GM19351 (cell line): Measurements from ENCODE around the gene DNAH17.
"Not testable (repeated sequence)": the region's sequence is repeated elsewhere in the genome, so short reads cannot be mapped to it uniquely, and the experiment has no call there.

ENCODE experiments used
- ATAC-seq: cut with Tn5 transposase; IDR thresholded peaks from one replicate; pipeline ENCODE4 v1.9.1; 2021; ENCODE audit warnings: mild to moderate bottlenecking, moderate library complexity; ENCODE audit not compliant: unreplicated experiment

The DNAH17 gene

DNA sequence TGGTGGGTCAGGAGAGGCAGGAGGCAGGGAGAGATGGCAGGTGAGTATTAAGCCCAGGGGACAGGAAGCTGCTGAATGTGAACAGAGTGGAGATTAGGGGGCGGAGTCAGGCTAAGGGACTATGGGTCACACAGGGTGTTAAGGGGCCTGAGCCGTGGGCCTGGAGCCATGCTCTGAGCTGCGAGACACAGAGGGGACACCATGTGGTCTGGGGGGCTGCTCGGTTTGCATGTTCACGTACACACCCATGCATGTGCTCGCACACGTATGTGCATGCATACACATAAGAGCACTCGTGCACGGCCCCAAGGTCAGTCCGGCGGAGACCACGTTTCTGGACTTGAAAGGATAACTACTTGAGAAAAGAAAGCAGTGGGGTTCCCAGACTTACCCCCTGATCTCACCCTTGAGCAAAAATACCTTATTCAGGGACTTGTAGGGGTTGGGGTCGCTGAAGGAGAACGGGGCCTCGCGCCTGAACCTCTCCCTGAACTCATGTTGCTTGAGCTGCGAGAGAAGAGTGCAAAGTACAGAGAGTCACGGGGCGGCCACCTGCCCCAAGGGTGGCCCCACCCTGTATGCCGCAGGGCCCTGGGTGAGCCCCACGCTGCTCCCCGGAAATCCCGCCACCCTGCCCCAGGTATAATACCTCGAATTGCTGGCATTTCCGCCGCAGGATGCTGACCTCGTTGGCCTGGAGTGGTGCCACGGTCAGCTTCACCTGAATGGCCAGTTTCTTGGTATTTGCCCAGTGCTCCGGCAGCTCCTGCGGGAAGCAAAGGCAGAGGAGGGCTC, 50.8 kb downstream of the DNAH17 start:
- no peak for ATAC-seq

DNA sequence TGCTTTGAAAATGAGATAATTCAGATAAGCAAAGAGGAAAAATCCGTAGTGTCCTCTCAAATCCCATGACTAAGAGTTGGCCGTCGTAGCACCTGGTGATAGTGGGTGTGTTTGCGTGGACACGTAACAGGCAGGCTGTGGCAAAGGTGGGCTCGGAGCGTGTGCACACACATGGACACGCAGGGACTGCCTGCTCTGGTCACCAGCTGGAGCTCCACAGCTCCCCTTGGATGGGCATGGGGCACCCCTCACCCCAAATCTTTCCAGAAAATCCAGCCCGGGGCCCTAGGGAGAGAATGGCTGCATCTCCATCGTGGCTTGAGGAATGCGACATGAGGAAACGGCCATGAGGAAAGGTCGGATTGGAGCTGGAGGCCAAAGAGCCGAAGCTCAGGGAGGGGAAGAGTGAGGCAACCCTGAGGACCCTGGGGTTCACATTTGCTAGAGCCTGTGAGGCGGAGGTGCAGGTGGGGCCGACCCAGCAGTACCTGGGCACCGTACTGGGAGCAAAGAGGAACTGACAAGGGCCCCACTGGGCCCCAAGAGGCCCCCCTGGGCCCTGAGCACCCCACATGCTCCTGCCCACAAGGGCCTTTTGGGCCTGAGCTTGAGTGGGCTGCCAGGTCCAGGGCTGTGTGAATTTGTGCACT, 51.6 kb downstream of the DNAH17 start:
- ATAC-seq: no peak

DNA sequence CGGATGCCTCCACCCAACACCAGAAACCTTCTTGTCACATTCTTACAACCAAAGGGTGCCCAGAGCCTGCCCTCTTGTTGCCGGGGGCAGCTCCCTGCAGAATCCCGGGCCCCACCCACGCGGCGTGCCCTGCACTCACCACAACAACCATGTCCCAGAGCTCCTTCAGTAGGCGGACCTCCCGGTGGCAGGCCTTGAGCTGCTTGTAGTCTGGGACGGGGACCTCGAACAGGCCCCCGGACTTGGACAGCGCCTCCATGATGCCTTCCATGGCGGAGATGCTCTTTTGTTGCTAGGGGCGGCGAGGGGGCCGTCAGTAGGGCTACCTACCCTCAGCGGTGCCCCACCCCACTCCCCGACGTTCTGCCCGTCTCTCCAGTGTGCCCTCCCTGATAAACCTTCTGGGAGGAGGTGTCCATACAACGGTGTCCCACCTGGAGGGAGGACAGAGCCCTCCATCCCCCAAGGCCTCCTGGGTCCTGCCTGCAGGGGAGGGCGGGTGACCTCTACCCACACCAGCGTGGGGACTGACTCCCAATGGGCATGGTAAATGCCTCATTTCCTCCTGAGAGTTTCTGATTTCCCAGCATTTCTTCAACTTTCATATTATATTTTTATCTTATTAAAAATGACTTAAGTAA, 52.2 kb downstream of the DNAH17 start:
- no peak for ATAC-seq

DNA sequence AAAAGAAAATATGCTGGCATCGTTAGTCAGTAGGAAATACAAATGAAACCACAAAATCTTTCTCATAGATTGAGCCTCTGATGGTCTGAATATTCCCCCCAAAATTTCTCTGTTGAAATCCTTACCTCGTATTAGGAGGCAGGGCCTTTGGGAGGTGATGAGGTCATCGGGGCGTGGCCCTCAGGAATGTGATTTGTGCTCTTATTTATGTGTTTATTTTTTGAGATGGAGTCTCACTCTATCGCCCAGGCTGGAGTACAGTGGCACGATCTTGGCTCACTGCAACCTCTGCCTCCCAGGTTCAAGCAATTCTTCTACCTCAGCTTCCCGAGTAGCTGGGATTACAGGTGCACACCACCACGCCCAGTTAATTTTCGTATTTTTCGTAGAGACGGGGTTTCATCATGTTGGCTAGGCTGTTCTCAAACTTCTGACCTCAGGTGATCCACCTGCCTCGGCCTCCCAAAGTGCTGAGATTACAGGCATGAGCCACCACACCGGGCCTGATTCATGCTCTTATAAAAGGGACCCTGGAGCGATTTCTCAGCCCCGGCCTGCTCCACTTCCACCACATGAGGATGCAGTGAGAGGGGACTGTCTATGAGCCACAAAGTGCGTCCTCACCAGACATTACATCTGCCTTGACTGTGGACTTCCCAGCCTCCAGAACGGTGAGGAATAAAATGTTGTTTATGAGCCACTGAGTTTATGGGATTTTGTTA, 53.1 kb downstream of the DNAH17 start:
- no peak for ATAC-seq

GRCh38 chr17:78522031-78522809, 55.0 kb downstream of the DNAH17 start:
- ATAC-seq: no peak

GRCh38 chr17:78517421-78517820, 59.8 kb downstream of the DNAH17 start:
- no peak for ATAC-seq

DNA sequence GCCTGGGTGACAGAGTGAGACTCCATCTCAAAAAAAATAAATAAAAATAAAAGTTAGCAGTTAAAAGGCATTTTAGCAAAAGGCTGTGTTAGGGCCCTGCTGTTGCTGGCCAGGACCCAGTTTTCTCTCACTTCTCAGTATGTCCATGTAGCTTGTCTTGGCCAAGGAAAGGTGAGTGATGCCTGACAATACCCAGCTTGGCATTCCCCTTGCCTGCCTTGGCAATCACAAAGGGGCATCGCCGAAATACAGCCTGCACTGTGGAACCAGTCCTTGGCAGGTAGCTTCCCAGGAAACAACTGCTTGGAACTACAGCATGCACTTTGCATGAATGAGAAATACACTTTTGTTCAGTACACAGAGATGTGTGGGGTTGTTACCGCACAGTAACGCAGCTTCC, 61.7 kb downstream of the DNAH17 start:
- ATAC-seq: no peak

DNA sequence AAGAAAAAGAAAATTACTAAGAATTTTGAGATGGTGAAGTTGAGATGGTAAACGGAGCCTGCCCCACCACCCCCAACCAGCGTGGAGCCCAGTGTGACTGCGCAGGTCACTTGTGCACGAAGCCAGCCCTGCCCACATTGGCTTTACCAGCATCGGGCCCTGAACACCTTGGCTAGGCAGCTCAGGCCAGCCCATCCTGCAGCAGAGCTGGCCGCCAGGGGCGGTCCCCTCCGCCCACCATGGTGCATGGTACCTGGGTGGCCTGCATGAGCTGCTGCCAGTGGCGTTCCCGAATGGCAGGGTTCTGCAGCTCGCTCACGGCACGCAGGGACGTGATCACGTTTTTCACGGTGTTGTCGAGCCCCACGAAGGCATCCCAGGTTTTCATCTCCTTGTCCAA, 62.7 kb downstream of the DNAH17 start:
- no peak for ATAC-seq

- ATAC-seq: no peak
These were observed 64.2 kb downstream of the DNAH17 start for GRCh38 chr17:78512976-78513375.

GRCh38 chr17:78510141-78511075, 66.8 kb downstream of the DNAH17 start:
- ATAC-seq: no peak

DNA sequence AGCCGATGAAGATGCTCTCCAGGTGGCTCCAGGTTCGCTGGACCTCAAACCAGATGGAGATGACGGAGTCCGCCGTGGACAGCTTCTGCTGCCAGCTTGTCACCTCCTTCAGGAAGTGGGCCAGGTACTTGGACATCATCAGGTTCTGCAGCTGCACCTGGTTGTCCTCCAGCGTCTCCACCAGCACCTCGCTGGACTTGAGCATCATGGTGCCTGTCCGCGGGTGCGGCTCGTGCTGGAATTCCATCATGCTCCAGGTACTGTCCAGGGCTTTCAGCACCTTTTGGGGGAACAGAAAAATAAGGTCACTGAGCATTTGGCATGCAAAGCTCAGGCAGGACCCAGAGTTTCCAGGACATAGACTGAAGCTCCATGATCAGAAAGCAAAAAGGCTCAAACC, 69.7 kb downstream of the DNAH17 start:
- no peak for ATAC-seq

GRCh38 chr17:78506454-78507309, 70.5 kb downstream of the DNAH17 start:
- no peak for ATAC-seq

- ATAC-seq: no peak
These were observed 72.9 kb downstream of the DNAH17 start for GRCh38 chr17:78504156-78504925.

DNA sequence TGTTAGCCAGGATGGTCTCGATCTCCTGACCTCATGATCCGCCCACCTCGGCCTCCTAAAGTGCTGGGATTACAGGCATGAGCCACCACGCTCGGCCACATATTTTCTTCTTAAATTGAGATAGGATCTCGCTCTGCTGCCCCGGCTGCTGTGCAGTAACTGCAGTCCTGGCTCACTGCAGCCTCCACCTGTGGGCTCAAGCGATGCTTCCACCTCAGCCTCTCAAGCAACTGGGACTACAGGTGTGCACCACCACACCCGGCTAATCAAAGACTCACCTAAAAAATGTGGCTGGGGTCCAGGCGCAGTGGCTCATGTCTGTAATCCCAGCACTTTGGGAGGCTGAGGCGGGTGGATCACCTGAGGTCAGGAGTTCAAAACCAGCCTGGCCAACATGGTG, 73.8 kb downstream of the DNAH17 start:
- not testable (repeated sequence) for ATAC-seq

DNA sequence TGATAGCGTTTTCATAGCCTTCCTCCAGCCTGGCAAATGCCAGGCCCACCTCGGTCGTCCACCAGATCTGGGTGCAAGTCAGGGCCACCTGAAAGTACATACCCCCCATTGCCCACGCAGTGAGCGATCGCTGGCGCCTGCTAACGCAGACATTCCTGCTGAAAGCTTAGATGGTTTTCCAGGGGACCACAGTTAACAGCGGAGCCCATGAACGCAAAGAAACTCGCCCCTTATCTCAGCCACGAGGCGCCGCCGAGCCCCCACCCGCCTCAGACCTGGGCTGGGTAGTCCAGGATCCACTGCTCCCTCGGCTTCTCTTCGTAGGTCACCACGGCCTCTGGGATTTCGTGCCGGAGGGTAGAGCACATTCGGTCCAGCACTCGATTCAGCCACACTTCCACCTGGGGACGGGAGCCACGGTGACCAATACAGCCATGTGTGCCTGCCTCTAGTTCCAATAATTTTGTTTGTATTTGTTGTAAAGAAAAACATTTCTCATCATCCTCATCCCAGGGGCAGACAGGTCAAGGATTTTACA, 74.5 kb downstream of the DNAH17 start:
- no peak for ATAC-seq

DNA sequence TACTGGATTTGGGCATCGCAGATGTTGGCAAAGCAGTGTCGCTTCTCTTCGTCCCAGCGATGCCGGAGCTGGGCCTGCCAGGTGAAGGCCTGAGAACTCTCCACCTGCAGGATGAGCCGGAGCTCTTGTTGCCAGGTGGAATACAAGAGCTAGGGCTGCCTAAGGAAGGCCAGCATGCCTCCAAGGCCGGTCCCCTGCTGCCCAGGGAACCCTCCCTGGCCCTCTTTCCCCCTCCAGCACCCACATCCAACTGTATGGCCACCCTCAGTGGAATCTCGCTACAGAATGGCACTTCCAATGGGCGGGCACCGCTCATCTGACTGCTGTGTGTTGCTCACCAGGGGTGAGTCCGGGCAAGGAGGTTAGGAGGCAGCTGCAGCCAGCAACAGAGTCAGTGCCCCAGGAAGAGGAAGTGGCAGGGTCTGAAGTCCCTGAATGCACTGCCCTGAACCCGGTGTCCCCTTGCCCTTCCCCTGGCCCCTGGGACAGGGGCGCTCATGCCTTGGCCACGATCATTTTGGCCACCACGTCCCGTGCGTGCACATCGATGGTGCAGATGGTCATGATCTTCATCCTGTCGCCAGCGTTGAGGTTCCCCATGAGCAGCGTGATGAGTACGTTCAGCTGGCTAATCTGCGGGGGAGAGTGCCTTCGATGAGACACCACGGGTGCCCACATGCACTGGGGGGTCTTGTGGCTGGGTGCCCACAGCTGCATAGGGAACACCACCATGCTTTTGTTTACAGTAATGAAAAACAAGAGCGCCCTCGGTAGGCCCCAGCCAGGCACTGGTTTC, 75.8 kb downstream of the DNAH17 start:
- no peak for ATAC-seq

DNA sequence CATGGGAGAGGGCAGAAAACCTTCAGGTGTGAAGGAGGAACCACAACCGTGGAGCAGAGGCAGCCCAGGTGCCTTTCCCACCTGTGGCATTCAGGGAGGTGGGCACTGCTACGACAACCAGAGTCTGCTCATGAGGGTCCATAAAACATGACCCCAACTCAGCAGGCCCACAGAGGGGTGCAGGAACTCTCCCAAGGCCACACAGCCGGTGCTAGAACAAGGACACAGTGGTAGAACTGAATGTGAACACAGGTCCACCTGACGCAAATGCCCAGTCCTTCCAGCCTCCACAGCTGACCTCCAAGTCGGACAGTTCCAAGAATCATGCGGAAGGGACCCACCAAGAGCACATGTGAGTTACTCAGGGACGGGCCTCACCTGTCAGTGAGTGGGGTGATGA, 76.4 kb downstream of the DNAH17 start:
- no peak for ATAC-seq
